GF-D8 (cell line): Measurements from ENCODE around the gene RGS12.
"Not testable (repeated sequence)": the region's sequence is repeated elsewhere in the genome, so short reads cannot be mapped to it uniquely, and the experiment has no call there.

ENCODE experiments used
- DNase-seq: peaks from one replicate; lab custom pipeline; 2025; lab: John Stamatoyannopoulos, UW

The RGS12 gene

DNA sequence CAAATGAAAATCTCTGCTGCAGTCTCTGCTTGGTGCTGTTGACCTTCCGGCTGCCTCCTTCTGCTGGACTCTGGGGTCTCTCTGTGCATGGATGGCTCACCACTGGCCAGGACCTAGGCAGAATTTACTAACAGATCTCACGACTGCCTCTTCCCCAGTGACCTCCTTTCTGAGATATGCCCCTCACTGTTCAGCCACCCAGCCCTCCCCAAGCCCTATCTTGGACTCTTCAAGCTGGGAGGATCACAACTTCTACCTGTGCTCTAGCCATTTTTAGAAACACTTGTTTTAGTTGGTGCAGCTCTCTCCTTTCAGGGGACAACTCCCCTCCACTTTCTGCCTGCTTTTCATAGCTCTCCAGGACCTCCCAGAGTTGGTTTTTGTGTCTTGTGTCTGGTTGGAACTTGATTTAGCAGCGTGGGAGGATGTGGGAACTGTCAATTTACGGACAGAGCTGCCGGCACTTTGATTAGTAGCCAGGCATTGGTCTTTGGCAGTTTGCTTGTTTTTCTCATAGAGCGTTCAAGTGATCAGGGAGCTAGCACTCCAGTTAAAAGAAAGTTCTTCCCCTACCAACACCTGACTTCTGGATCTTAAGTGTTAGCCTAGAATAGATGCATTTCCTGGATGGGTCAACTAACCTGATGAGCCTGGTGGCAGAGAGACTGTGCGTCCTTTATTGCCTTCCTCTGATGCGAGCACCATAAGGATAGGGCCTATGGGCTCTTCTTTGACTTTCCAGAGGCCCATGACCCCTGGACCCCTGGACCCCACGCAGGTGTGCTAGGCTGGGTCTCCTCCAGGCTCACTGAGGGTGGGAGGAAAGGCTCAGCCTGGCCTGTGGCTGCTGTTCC lies 6.5 kb downstream of the RGS12 start:
- DNase-seq = no peak

DNA sequence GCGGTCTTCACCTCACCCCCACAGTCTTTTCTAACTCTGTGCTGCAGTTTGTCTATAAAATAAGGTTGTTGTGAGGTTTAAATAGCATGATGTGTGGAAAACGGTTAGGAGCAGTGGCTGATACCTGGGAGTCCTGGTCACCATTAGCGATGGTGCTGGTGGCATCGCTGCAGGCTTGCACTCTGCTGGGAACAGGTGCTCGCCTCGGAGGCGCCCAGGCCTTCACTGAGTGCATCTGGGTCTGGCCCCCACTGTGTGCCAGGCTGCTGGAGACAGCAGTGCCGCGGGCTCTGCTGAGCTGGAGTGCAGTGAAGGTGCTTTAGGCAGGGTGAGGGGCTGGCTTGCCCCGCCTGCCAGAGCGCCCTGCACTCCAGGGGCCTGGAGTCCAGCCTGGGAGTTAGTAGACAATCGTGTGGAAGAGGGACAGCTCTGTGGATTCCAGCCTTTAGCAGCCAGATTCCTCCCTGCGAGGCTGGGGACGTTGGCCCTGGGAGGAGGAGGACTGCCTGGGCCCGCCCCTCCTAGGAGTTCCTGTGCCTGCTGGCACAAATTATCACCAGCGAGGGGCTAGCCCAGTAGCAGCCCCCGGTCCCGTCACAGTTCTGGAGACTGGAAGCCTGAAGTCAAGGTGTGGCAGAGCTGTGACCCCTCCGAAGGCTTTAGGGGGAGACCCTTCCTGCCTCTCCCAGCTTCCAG lies 7.3 kb downstream of the RGS12 start:
- DNase-seq = no peak

DNA sequence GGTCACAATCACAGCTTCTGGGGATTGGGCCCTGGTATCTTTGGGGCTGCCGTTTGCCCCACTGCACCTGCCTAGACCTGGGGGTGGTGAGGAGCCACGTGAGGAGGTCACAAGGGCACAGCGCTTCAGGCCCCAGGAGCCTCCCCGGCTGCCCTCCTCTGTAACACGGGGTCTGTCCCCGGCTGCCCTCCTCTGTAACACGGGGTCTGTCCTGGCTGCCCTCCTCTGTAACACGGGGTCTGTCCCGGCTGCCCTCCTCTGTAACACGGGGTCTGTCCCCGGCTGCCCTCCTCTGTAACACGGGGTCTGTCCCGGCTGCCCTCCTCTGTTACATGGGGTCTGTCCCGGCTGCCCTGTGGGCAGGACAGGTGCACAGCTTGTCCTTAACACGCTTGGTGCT lies 8.1 kb downstream of the RGS12 start:
- not testable (repeated sequence) for DNase-seq

DNA sequence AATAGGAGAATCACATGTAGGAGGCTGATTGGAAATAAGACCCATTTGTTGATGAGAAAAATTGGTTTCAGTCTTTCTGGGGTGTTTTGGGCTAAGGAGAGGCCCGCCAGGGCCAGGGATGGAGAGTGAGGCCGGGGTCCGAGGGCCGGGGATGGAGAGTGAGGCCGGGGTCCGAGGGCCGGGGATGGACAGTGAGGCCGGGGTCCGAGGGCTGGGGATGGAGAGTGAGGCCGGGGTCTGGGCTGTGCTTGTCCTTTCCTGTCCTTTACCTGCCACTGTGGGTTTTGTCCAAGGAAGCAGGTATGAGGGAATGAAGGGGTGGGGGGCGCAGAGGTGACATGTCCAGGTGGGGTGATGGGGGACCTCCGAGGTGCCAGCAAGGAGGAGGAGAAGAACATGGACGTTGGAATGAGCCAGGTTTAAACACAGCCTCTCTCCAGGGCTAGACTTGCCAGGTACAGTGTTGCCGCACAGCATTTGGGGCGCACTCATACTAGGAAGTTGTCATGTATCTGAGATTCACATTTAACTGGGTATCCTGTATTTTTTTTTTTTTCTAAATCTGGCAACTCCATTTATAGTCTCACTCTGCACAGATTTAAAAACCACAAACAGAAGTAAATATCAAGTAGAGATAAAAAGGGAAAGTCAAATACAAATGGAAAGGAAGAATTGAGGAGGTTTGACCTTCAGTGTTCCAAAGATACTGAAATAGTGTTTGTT lies 8.8 kb downstream of the RGS12 start:
- no peak for DNase-seq

DNA sequence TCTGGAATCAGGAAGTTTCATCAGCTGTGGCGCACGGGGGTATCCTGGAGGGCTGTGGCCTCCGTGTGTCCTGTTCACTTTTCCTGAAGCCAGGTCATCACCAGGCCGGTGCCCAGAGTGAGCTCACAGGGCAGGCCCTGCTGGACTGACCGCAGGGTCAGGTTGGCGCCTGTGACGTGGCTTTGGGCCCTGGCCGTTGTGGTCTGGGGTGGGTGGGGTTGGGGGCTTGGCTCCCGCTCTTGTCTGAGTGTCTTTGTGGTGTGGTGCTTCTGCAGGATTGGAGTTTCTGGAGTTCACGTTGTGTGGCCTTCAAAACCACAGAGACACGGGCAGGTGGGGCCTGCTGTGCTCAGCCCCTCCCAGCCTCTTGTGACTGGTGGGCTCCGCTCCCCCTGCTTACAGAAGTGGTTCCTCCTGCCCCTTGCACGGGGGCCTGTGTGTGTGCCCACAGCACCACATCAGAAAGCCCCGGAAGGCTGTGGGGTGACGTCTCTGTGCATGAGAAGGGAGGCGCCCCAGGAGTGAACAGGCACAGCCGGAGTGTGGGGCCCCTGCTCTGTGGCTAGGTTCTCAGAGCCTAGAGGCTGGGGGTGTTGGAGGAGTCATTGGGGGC lies 9.5 kb downstream of the RGS12 start:
- no peak for DNase-seq

DNA sequence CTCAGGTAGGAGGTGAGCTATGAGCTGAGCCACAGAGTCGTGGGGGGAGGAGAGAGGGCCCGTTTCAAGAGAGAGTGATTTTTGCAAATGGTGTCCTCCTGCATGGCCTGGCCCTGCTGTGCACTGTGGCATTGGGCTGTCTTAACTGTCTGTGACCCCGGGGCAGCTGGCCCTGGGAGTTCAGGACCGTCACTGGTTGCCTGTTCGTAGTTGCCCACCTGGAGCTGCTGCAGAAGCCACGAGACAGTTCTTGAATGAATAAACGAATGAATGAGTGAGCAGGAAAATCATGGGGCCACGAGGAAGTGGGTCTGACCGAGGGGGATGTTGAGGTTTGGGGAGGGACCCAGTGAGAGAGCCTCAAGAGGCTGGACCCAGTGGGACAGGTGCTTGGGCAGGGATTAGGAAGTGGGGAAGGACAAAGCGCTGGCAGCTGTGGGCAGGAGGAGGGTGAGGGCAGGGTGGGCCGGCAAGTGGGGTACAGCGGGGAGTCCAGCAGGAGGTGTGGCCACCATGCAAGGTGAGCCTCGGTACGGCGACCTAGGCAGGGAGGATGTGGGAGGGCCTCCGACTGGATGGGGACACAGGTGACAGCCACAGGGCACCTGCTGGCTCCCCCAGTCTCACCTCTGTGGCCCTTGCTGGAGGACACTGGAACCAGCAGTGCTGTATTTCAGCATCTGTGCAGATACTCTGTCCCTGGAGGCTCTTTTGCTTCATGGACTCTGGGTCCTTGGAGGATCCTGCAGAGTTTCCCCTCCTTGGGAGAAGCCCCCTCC lies 10.2 kb downstream of the RGS12 start:
- DNase-seq = peak; percentile 51

DNA sequence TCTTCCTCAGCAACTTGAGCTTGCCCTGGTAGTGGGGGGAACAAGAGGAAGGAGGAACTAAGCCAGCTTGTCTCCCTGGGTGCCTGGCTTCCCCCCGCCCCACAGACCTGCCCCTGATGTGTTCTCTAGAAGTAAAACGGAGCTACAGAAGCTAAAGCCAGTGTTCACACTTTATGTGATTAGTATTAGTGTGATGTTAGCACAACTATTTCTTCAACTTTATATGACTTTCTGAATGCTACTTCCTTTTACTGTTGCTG lies 10.7 kb downstream of the RGS12 start:
- no peak for DNase-seq

DNA sequence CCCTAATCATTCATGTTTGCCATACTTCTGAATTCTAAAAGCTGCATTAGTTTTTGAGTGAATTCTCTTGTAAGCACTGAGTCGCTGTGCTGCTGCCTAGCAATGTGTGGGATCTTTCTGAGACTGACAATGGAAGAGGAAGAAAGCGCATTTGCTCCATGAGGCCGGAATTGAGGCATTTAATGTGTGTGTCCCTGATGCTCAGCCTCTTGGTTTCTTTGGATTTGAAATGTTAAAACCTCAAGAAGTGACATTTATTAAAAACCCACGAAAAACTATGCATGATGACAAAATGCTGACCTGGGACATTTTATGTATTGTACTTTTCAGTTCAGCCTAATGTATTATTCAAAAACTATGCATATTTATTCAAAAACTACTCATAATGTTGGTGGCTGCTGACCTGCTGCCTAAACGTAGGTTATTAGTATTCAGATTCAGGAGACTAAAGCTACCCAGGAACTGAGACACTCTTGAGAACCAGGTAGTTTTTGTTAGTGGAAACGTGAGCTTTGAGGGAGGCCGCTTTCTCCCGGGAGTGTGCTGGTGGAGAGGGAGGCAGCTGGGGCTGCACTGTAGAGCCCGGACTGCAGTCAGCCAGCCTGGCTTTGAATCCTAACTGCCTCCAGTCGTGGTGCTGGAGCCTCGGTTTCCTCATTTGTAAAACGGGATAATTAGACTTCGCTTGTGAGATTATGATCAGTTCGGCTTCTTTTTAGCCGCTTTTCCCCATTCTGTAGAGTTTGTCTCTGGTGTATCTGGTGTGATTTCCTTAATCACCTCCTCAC lies 11.3 kb downstream of the RGS12 start:
- DNase-seq = no peak

DNA sequence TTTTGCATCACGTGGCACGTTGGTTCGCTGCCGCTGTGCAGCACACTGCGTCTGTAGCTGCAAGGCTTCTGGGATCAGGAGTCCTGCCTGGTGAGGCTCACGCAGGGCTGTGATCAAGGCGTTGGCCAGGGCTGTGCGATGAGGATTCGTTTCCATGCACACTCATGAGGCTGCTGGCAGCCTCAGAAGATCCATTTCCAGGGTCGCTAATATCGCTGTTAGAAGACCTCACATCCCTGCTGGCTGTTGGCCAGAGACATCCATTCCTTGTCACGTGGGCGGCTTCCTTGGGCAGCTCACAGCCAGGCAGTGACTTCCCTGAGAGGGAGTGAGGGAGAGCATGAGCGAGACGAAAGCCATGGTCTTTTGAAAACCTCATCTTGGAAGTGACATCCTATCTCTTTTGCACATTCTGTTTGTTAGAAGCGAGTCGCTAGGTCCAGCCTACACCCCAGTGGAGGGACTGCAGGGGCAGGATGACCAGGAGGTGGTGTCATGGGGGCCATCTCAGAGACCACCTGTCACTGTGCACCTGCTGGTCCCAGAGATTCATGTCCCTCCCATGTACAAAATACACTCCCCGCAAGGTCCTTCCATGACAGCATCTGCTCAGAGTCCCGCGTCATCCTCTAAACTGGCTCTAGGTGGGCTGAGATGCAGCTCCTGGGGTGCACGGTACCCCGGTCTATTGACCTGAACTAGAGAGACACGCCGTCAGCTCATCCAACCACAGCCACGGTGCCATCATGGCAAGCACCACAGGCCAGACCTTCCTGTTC lies 12.2 kb downstream of the RGS12 start:
- DNase-seq = no peak

DNA sequence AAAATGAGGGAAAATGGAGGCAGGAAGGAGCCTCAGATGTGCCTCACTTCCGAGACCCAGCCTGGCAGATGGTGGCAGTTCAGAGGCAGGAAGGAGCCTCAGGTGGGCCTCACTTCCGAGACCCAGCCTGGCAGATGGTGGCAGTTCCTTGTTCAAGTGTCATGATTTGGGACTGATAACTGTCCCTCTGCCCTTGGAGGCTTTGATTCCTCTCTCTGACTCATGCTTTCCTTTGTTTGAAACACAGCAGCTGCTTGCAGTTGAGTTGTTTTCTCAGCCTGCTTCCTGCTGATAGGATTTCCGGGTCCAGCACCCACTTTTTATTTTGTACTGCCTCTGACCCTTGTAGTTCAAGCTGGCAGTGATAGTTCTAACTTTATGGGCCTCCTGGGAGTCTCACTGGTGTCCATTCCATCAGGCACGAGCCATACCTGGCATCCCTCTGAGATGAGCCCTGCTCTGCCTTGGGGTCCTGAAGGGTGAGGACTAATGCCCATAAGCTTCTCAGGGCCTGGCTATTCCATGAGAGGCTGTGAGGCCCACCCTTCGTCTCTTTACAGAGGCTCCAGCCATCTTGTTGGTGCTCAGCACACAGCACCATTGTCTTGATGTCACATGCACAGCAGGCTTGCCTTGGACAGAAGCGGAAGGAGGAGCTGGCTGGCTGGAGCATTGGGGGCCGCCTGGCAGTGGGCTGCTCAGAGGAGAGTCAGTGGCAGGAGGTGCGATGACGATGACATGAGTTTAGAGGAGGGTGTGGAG lies 13.0 kb downstream of the RGS12 start:
- DNase-seq = peak; percentile 69

DNA sequence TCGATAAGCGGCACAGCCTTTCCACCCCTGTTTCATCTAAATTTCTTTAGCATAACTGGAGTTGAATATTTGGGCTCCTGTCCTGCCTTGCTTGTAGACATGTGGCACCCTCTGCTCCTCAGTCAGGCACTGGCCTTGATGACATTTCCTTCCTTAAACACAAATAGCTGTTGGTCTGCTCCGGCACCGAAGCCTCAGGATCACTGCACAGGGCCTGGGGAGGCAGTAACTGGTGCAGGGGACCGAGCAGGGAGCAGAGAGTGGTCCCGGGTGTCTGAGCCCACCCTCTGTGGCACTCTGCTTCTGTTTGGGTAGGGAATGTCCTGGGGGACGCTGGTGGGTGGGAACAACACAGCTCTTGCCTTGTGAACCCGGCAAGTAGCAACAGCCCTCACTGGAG lies 13.6 kb downstream of the RGS12 start:
- DNase-seq = no peak

DNA sequence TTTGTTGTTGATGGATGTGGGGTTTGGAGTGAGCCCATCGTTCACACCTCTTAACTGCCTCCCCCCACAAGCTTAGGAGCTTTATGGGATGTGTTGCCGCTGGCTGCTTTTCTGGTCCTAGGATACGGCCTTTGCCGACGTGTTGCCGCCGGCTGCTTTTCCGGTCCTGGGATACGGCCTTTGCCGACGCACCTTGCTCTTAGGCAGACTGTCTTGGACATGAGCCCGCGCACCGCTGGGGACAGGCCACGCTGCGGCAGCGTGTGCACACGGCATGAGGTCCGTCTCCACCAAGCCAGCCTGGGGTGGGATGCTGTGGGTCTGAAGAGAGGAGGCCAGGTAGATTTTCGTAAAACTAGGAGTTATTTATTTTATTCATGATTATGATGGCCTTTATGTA lies 14.2 kb downstream of the RGS12 start:
- no peak for DNase-seq

DNA sequence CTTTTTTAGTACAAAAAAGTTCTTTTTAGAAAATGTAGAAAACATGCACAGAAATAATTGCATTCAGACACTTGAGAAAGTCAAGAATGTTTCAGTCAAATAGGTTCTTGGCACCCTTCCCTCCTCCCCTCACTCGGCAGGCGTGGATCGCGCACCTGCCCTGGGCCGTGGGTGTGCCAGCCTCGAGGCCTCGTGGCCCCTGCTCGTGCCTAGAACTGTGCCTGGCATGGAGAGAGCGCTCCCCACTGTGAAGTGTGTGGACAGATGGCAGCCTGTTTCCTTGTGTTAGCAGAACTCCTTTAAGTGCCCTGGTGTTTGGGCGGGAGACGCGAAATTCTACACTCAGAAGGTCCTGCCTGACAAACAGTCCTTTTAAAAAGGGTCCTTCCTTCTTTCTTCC lies 14.7 kb downstream of the RGS12 start:
- no peak for DNase-seq

DNA sequence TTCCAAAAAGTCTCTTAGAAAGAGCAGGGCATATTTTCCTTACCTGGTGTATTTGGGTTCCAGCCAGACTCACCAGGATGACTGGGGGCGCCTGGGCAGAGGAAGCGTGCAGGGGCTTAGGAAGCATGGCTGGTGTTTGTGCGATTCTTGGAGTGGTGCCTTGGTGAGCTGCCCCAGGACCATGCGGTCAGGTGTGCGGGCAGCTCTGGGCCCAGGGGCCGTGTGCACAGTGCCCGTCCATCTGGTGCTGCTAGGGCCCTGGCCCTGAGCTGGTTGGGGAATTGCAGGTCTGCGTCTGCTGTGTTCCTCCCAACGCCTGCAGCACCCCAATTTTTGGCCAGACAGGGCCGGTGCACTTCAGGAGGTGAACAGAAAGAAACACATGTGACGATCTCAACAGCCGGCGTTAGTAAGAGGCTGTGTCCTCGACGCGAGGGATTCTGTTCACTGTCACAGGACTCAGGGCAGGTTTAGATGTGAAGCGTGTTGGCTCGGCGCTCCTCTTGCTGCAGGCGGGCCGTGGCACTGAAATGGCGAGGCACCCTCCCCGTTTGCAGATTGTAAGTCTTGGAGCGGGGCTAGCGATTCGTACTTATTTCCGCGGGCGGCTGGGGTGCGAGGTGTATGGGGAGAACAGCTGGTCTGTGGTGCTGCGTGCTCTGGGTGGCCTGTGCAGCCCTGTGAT lies 15.2 kb downstream of the RGS12 start:
- no peak for DNase-seq

DNA sequence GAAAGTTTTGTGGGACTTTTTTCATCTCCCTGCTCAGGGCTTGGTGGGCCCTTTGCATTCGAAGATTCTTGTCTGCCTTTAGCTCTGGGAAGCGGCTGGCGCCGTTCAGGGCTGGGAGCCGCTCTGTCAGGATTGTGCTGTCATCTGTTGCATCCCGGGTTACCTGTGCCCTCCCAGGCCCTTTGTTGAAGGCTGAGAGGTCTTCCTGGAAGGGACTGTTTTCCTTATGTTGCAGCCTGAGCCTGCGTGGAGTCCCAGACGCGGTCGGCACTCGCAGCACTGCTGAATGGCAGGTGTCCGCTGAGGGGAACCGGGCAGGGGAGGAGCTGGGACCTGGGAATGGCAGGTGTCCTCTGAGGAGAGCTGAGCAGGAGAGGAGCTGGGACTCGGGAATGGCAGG lies 15.9 kb downstream of the RGS12 start:
- DNase-seq = no peak

DNA sequence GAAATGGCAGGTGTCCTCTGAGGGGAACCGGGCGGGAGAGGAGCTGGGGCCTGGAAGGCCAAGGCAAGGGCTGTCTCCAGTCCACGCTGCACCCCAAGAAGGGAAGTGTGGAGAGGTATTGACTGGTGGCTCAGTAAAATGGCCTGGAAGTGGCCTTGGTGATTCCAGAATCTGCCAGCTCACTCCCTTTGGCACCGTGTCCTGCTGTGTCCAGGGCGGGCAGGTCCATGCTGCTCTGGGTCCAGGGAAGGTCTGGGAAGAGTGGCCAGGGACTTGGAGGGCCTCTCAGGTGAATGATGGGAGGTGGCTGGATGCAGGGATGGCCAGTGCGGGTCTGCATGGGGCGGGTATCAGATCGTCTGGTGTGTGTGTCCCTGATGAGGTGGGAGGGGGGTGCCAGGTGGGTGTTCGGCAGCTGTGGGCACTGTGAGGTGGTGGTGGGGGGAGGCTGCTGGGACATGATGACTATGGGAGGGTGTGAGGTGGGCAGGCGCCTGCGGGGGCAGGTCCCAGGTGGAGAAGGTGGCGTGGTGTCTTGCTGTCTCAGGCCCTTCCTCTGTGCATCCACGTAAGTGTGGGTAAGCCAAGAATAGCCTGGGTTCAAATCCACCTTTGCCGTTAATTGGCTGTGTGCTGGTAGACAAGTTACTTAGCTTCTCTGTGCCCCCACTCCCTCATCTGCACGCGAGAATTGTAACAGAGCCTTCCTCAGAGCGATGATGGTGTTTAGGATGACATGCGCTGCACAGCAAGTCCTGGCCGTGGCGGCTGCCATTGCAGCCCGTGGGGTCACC lies 17.7 kb downstream of the RGS12 start:
- no peak for DNase-seq

DNA sequence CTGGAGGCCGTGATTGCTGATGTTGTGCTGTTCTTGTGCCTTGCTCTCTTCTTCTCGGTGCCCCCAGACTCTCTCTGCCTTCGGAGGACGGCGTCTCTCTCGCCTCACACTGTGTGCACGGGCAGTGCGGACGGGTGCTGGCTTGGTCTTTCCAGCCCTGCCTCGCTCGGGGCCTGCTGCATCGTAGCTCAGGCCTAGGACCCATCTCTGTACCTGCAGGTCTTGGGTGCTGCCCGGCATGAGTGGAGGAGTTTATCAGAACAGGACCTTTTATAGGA lies 18.2 kb downstream of the RGS12 start:
- DNase-seq = no peak

DNA sequence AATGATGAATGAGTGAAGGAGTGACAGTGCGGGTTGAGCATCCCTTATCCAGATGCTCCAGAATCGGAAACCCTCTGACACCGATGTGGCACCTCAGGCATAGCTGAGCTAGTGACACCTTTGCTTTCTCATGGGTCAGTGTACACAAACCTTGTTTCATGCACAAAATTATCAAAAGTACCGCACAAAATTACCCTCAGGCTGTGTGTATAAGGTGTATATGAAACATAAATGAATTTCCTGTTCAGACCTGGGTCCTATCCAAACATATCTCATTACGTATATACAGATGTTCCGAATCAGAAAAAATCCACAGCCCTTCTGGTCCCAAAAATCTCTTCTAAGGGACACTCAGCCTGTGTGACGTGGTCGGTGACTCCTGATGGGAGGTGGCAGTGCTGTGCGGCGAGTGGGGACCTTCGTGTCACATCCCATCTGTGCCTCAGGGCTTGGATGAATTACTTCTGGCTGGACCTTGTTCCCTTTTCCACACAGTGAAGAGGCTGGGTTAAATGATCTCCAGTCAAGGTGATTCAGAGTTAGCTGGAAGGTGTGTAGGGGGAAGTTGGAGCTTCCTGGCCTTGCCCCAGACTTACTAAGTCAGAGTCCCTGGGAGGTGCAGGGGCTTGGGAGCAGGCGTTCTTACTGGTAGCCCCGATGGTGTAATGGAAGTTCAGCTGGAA lies 18.8 kb downstream of the RGS12 start:
- no peak for DNase-seq
